Measurements from ENCODE around the gene TFEC. TPM values are rescaled to one million over a fixed set of nuclear protein-coding genes. Genes with fewer than 3 reads are reported as not detected.

Gene TFEC
- total RNA-seq, 1 donor from 2014 or later = 0.06 TPM

DNA sequence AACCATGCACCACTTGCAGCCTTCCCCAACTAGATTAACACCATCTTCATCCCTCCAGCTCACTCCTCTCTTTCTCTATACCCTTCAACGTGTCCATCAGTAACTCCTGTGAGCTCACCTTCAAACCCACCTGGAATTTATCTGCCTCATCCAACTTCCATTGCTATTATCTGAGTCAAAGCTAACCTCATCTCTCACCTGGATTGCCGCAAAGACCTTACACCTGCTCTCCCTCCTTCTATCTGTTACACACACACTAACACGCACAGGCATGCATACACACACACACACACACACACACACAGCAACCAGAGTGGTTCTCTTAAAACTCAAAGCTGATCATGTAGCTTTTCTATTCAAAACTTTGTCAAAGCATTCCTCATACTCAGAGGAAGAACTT is 3.8 kb upstream of the TFEC start:
- Mint-ChIP-seq H3K36me3 (no peaks in the 10 kb centered on the region), H3K4me1 (no peaks in the 10 kb centered on the region), H3K9me3 (no peaks in the 10 kb centered on the region), H3K27ac (no peak overlapping the region), H3K4me3 (no peak overlapping the region), H3K27me3 (ENCODE audit: insufficient read depth, low read depth) (no peaks in the 10 kb centered on the region)
- no peak overlapping the region for H3K9ac ChIP-seq
- no peaks in the 10 kb centered on the region for H3K36me3 ChIP-seq
- no peaks in the 10 kb centered on the region for H3K27me3 ChIP-seq
- H3F3A ChIP-seq (ENCODE audit: low read depth) = no peaks in the 10 kb centered on the region
- no peaks in the 10 kb centered on the region for H3K79me2 ChIP-seq (ENCODE audit: low read depth)
- no peak overlapping the region for H2AFZ ChIP-seq (replicated peaks)
- H3K9me3 ChIP-seq (ENCODE audit: low read depth) = no peaks in the 10 kb centered on the region
- H3K27ac ChIP-seq = no peak overlapping the region
- no peaks in the 10 kb centered on the region for H4K20me1 ChIP-seq (ENCODE audit: low read depth)
- no peak for DNase-seq (ENCODE audit: low spot score)
- H3K4me3 ChIP-seq = no peak overlapping the region
- H3K4me2 ChIP-seq = no peak overlapping the region
- no peak for TF ChIP-seq EZH2phosphoT487 (IDR thresholded peaks at IDR 0.05)
- no peak for TF ChIP-seq EZH2 (IDR thresholded peaks at IDR 0.05)
- TF ChIP-seq, protein P1, sequence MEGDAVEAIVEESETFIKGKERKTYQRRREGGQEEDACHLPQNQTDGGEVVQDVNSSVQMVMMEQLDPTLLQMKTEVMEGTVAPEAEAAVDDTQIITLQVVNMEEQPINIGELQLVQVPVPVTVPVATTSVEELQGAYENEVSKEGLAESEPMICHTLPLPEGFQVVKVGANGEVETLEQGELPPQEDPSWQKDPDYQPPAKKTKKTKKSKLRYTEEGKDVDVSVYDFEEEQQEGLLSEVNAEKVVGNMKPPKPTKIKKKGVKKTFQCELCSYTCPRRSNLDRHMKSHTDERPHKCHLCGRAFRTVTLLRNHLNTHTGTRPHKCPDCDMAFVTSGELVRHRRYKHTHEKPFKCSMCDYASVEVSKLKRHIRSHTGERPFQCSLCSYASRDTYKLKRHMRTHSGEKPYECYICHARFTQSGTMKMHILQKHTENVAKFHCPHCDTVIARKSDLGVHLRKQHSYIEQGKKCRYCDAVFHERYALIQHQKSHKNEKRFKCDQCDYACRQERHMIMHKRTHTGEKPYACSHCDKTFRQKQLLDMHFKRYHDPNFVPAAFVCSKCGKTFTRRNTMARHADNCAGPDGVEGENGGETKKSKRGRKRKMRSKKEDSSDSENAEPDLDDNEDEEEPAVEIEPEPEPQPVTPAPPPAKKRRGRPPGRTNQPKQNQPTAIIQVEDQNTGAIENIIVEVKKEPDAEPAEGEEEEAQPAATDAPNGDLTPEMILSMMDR (IDR thresholded peaks at IDR 0.05) = no peak
- no peaks in the 10 kb centered on the region for H3K4me1 ChIP-seq

DNA sequence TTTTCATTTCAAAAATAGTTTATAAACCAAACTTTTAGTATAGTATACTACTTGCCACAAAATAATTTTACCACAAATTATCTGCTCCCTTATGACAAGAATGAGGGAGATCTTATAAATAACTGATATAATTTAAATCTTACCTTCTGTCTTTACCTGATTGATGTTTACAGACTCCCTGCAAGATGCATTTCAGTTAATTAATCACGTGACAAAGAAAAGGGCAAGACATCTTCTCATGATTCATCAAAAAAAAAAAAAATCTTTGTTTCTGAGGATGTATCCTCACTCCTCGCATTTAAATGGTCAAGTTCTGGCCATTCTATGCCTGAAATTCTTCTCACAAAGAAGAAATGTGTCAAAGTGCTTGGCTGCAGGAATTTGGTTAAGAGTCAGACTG is 2.3 kb upstream of the TFEC start:
- Histone ChIP-seq H3K4me2 (no peak overlapping the region), H3K27ac (no peak overlapping the region), H3K36me3 (no peaks in the 10 kb centered on the region), H3K4me1 (no peaks in the 10 kb centered on the region), H3K9ac (no peak overlapping the region), H2AFZ (replicated peaks) (no peak overlapping the region), H3K4me3 (no peak overlapping the region), H3K9me3 (ENCODE audit: low read depth) (no peaks in the 10 kb centered on the region), H3F3A (ENCODE audit: low read depth) (no peaks in the 10 kb centered on the region), H3K79me2 (ENCODE audit: low read depth) (no peaks in the 10 kb centered on the region), H3K27me3 (no peaks in the 10 kb centered on the region), H4K20me1 (ENCODE audit: low read depth) (no peaks in the 10 kb centered on the region)
- H3K36me3 Mint-ChIP-seq = no peaks in the 10 kb centered on the region
- no peaks in the 10 kb centered on the region for H3K9me3 Mint-ChIP-seq
- no peak overlapping the region for H3K27ac Mint-ChIP-seq
- H3K4me3 Mint-ChIP-seq = no peak overlapping the region
- no peak for DNase-seq (ENCODE audit: low spot score)
- TF ChIP-seq EZH2 (IDR thresholded peaks at IDR 0.05) (no peak), EZH2phosphoT487 (IDR thresholded peaks at IDR 0.05) (no peak)
- TF ChIP-seq, protein P1 (IDR thresholded peaks at IDR 0.05) = no peak
- no peaks in the 10 kb centered on the region for H3K27me3 Mint-ChIP-seq (ENCODE audit: insufficient read depth, low read depth)
- no peaks in the 10 kb centered on the region for H3K4me1 Mint-ChIP-seq

DNA sequence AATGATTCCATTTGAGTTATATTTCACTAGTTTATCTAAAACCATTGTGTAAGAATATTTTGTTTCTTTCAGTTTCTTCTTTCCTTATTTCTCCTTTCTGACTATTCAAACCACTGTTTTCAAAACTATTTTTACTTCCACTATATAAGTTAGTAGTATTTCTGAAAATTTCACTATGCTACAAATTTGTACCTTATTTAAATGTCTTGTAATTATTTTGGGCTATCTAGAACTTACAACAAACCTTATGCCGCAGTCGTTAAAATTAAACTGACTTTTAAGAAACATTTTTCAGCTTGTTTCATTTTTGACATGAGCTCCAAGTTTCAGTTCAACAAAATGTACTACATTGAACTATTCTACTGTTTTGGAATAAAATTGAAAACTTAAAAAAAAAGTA is 1.8 kb downstream of the TFEC start:
- no peak overlapping the region for H3K4me3 Mint-ChIP-seq
- H3K36me3 Mint-ChIP-seq = no peaks in the 10 kb centered on the region
- H3K79me2 ChIP-seq (ENCODE audit: low read depth) = no peaks in the 10 kb centered on the region
- no peaks in the 10 kb centered on the region for H4K20me1 ChIP-seq (ENCODE audit: low read depth)
- no peaks in the 10 kb centered on the region for H3K27me3 Mint-ChIP-seq (ENCODE audit: insufficient read depth, low read depth)
- TF ChIP-seq EZH2phosphoT487 (IDR thresholded peaks at IDR 0.05) = no peak
- H3K4me1 ChIP-seq = no peaks in the 10 kb centered on the region
- no peaks in the 10 kb centered on the region for H3F3A ChIP-seq (ENCODE audit: low read depth)
- no peaks in the 10 kb centered on the region for H3K27me3 ChIP-seq
- no peak overlapping the region for H3K9ac ChIP-seq
- H3K4me3 ChIP-seq = no peak overlapping the region
- no peaks in the 10 kb centered on the region for H3K36me3 ChIP-seq
- no peak for DNase-seq (ENCODE audit: low spot score)
- no peaks in the 10 kb centered on the region for H3K9me3 ChIP-seq (ENCODE audit: low read depth)
- H2AFZ ChIP-seq (replicated peaks) = no peak overlapping the region
- no peaks in the 10 kb centered on the region for H3K9me3 Mint-ChIP-seq
- H3K4me1 Mint-ChIP-seq = no peaks in the 10 kb centered on the region
- no peak overlapping the region for H3K4me2 ChIP-seq
- H3K27ac ChIP-seq = no peak overlapping the region
- no peak overlapping the region for H3K27ac Mint-ChIP-seq

DNA sequence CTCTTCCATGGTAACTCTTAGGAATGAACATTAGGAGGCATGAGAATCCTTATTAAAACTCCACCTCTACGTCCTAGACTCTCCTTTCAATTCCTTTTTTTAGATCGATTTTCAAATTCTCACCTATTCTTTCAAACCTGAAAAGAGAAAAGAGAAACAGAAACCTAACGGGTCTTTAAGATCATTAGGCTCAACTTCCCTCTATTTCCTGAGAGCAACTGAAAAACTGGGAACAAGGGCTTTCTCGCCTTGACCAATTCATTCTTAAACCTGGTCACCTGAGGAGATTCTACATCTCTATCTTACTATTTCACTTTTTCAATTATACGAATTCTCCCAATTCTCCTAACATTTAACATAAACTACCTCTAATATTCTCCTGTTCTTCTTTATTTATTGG is 2.8 kb downstream of the TFEC start:
- H3K36me3 Mint-ChIP-seq = no peaks in the 10 kb centered on the region
- Histone ChIP-seq H3K4me2 (no peak overlapping the region), H3F3A (ENCODE audit: low read depth) (no peaks in the 10 kb centered on the region), H3K36me3 (no peaks in the 10 kb centered on the region), H2AFZ (replicated peaks) (no peak overlapping the region), H3K27me3 (no peaks in the 10 kb centered on the region), H3K4me3 (no peak overlapping the region), H3K79me2 (ENCODE audit: low read depth) (no peaks in the 10 kb centered on the region), H4K20me1 (ENCODE audit: low read depth) (no peaks in the 10 kb centered on the region), H3K9ac (no peak overlapping the region), H3K9me3 (ENCODE audit: low read depth) (no peaks in the 10 kb centered on the region), H3K27ac (no peak overlapping the region), H3K4me1 (no peaks in the 10 kb centered on the region)
- H3K27ac Mint-ChIP-seq = no peak overlapping the region
- H3K9me3 Mint-ChIP-seq = no peaks in the 10 kb centered on the region
- TF ChIP-seq EZH2 (IDR thresholded peaks at IDR 0.05) (no peak), EZH2phosphoT487 (IDR thresholded peaks at IDR 0.05) (no peak)
- TF ChIP-seq, protein P1 (IDR thresholded peaks at IDR 0.05) = no peak
- no peak for DNase-seq (ENCODE audit: low spot score)
- H3K4me1 Mint-ChIP-seq = no peaks in the 10 kb centered on the region
- H3K27me3 Mint-ChIP-seq (ENCODE audit: insufficient read depth, low read depth) = no peaks in the 10 kb centered on the region
- H3K4me3 Mint-ChIP-seq = no peak overlapping the region

All from neural progenitor cell (in vitro differentiated cells).